Measurements from ENCODE around the gene OR10A4.

DNA sequence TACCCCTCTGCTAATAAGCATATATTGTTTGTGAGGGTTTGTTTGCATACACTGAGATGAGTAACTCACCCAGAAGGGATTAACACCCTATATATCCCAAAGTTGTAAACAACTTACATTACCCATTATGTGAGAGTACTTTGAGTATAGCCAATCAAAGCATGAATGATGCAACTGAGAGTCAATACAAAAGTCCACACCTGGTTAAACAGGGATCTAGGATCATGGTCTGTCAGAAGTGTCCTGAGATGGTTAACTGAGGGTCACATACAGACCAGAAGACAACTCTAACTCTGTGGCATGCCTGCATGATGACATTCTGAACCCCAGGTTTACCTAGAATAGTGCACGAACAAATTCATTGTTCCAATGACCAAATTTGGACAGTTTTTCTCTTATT is 48.3 kb upstream of the OR10A4 start:
- TF ChIP-seq CTCF (conservative IDR thresholded peaks at IDR 0.05; ENCODE audit: low read depth, low read length) (no peak), EZH2 (IDR thresholded peaks at IDR 0.05; ENCODE audit: borderline replicate concordance, low read depth, low read length, poor library complexity, severe bottlenecking) (no peak)

Measured in A673 (cell line).